Esophagus squamous epithelium (tissue), 4 donors: ENCODE data around the gene ATP6V1E1.

Source experiments
- POLR2A ChIP-seq, 4 donors: fragments of 450-650 bp; IDR thresholded peaks; one replicate each; pipeline ENCODE4 v1.6.1; 2017; ENCODE audit warnings: antibody characterized with exemption in 4 of 4, mild to moderate bottlenecking in 4 of 4, moderate library complexity in 3 of 4
- TF ChIP-seq, protein P1 (sequence below), 6 experiments: fragments of 450-650 bp in 4 of 6; fragments of 200-600 bp in 2 of 6; sonication (generic) in 2 of 6; IDR thresholded peaks; one replicate each; pipeline ENCODE4 v1.5.1; 2016 to 2019; ENCODE audit warnings: antibody characterized with exemption in 6 of 6, mild to moderate bottlenecking in 4 of 6, moderate library complexity in 4 of 6

DNA sequence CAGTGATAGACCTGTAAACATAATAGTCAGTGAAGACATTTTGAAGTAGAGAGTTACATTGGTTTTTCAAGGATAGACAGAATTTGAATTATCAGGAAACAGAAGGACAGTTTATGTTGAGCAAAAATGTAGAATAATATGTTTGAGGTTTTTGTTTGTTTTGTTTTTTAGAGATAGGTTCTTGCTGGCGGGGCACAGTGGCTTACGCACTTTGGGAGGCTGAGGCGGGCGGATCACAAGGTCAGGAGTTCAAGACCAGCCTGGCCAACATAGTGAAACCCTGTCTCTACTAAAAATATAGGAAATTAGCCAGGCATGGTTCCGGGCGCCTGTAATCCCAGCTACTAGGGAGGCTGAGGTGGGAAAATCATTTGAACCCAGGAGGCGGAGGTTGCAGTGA is 45.6 kb upstream of the ATP6V1E1 start:
- TF ChIP-seq, protein P1, sequence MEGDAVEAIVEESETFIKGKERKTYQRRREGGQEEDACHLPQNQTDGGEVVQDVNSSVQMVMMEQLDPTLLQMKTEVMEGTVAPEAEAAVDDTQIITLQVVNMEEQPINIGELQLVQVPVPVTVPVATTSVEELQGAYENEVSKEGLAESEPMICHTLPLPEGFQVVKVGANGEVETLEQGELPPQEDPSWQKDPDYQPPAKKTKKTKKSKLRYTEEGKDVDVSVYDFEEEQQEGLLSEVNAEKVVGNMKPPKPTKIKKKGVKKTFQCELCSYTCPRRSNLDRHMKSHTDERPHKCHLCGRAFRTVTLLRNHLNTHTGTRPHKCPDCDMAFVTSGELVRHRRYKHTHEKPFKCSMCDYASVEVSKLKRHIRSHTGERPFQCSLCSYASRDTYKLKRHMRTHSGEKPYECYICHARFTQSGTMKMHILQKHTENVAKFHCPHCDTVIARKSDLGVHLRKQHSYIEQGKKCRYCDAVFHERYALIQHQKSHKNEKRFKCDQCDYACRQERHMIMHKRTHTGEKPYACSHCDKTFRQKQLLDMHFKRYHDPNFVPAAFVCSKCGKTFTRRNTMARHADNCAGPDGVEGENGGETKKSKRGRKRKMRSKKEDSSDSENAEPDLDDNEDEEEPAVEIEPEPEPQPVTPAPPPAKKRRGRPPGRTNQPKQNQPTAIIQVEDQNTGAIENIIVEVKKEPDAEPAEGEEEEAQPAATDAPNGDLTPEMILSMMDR (IDR thresholded peaks at IDR 0.05), result no peak
- no peak for TF ChIP-seq POLR2A (IDR thresholded peaks at IDR 0.05)
